GM12801 (cell line): Measurements from ENCODE around the gene TATDN3.

Experiments
- CTCF ChIP-seq: IDR thresholded peaks from one replicate; pipeline ENCODE4 v1.5.1; 2011; ENCODE audit warnings: control low read depth; ENCODE audit not compliant: insufficient read length; ENCODE audit errors: extremely low read depth

Gene TATDN3

GRCh38 chr1:212791676-212792395 is at the start of gene TATDN3, which contains the start of gene NSL1:
TATDN3 (plus strand) TSS chr1:212791894; CDS start chr1:212791922, 28 bp downstream.
NSL1 (minus strand) TSS chr1:212791777; CDS start chr1:212791763, 14 bp downstream.
- no peak for TF ChIP-seq CTCF

- TF ChIP-seq CTCF = no peak
Measured at GRCh38 chr1:212743901-212744475, 47.7 kb upstream of the TATDN3 start.

GRCh38 chr1:212745303-212745702 is 46.4 kb upstream of the TATDN3 start:
- TF ChIP-seq CTCF = no peak

DNA sequence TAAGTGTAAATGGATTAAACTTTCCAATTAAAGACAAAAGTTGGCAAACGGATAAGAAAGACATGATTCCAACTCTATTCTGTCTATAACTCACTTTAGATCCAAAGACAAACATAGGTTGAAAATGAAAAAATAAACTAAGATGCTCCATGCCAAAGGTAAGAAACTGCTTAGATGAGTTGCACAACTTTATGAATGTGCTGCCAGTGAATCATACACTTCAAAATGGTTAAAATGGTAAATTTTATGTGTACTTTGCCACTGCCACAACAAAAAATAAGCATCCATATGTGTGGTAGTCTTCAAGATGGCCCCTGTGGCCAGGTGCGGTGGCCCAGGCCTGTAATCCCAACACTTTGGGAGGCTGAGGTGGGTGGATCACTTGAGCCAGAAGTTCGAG is 45.1 kb upstream of the TATDN3 start:
- no peak for TF ChIP-seq CTCF

DNA sequence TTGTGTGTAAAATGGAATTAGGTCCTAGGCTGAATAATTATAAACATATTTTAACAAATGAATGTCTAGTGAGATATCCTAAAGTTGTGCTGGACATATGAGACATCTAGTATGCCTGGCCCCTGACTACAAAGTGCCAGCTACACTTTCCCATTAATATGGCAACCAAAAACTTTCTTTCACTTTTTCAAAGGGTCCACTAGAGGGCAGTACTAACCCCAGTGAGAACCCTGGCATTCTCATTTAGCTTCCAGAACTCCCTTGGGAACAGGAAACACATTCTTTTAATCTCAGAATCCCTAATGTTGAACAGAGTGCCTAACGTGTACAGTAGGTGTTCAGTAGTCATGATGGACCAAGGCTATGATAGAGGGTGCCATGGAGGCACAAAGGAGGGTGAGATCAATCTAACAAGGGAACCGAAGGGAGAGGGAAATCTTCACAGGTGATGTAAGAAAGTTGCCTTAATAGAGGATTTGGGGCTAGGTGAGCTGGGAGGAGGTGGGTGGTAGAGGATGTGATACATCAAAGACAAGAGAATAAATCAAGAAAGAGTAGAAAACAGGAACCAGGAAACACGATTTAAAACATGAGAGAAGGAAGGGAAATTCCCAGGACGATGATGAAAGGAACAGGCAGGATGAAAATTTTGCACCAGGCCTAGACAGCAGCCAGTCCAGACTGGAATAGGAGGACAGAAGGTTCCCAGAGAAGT is 41.7 kb upstream of the TATDN3 start:
- no peak for TF ChIP-seq CTCF

GRCh38 chr1:212752252-212752933 is 39.3 kb upstream of the TATDN3 start:
- no peak for TF ChIP-seq CTCF

- no peak for TF ChIP-seq CTCF
Measured at GRCh38 chr1:212752934-212753497, 38.7 kb upstream of the TATDN3 start.
